Suprapubic skin (tissue), 3 donors: ENCODE data around the gene ETV5.

Experiments
- POLR2AphosphoS5 ChIP-seq, 3 donors: sonication (generic); formaldehyde crosslinking; IDR thresholded peaks; one replicate each; pipeline ENCODE4 v1.6.1; 2017; ENCODE audit warnings: antibody characterized with exemption in 3 of 3
- TF ChIP-seq, protein P1 (sequence below), 2 donors: fragments of 200-600 bp in 1 of 2; fragments of 450-650 bp in 1 of 2; sonication (generic) in 1 of 2; IDR thresholded peaks; one replicate each; pipeline ENCODE4 v1.5.1; 2016 to 2019; ENCODE audit warnings: antibody characterized with exemption in 2 of 2, mild to moderate bottlenecking in 1 of 2, moderate library complexity in 1 of 2

DNA sequence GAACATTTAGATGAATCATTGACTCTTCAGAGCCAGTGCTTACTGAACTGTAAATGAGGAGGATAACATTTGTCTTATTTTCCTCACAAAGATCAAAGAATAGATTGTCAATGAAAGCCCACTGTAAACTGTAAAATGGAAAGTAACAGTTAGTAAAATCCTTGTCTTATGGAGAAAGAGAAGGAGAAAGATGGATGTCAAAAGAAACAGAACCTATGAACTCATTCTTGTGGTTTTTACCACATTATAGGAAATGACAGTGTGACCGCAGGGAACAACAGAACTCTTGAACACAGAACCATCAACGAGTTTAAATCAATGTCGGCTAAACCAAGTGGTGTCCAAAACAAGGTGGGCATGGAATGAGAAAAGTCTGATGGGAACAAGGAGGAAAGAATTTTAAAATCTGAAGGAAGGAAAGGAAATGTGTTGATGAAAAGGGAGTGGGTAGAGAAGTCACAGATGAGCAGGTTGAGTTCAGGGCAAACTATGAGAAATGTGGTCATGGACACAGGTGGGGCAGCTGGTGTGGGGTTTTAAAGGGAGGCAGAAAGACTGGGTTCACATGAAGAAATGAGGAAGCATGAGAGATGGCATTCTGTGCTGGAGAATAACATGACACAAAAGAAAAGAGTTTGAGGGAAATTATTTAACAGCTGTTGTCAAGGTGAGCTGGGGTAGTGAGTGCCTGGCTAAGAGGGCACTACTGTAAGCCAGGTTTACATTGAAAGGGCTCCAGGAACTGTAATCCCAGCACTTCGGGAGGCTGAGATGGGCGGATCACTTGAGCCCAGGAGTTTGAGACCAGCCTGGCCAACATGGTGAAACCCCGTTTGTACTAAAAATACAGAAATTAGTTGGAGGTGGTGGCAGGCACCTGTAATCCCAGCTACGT is 42.4 kb upstream of the ETV5 start:
- no peak for TF ChIP-seq POLR2AphosphoS5 (IDR thresholded peaks at IDR 0.05)
- TF ChIP-seq, protein P1, sequence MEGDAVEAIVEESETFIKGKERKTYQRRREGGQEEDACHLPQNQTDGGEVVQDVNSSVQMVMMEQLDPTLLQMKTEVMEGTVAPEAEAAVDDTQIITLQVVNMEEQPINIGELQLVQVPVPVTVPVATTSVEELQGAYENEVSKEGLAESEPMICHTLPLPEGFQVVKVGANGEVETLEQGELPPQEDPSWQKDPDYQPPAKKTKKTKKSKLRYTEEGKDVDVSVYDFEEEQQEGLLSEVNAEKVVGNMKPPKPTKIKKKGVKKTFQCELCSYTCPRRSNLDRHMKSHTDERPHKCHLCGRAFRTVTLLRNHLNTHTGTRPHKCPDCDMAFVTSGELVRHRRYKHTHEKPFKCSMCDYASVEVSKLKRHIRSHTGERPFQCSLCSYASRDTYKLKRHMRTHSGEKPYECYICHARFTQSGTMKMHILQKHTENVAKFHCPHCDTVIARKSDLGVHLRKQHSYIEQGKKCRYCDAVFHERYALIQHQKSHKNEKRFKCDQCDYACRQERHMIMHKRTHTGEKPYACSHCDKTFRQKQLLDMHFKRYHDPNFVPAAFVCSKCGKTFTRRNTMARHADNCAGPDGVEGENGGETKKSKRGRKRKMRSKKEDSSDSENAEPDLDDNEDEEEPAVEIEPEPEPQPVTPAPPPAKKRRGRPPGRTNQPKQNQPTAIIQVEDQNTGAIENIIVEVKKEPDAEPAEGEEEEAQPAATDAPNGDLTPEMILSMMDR (IDR thresholded peaks at IDR 0.05): no peak
